Activated naive CD8-positive, alpha-beta T cell treated with anti-CD3 and anti-CD28 coated beads, Interleukin-2, amount 50 U/mL, for 16 hours (primary cell): Measurements from ENCODE around the gene MRPL44.

Source experiments
- DNase-seq: peaks from one replicate; pipeline ENCODE4 v3.0.0-alpha.2; 2020; ENCODE audit warnings: low read depth, low spot score

Gene MRPL44

DNA sequence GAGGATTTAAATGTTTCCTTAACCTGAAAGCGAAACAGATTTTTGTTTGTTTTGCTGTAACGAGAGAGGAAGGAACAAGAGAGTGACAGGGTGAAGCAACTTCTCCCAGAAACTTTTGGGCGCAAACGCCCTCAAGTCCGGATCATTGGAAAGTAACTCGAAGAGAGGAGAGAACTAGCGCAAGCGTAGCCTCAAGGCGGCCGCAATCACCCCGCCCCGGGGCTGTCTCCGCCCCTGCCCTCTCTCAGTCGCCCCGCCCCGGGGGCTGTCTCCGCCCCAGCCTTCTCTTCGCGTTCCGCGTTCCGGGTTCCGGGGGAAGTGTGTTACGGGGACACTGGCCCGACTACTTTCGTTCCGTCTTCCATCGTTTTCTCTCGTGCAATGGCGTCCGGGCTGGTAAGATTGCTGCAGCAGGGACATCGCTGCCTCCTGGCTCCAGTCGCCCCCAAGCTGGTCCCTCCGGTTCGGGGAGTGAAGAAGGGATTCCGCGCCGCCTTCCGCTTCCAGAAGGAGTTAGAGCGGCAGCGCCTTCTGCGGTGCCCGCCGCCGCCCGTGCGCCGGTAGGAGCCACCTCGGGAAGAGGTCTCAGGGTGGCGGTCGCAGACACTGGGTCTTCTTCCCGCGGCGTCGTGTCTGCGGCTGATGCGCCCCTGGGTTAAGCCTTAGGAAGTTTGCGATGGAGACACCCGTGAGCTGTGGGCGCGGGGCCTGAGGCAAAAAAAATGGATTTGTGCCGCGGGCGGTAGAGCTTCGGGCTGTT is at the start of gene MRPL44:
TSS of gene MRPL44 (plus strand) at position 372 of the 760 bp plus-strand sequence. CDS start at position 382, 10 bp downstream.
- DNase-seq: peak; percentile 94

DNA sequence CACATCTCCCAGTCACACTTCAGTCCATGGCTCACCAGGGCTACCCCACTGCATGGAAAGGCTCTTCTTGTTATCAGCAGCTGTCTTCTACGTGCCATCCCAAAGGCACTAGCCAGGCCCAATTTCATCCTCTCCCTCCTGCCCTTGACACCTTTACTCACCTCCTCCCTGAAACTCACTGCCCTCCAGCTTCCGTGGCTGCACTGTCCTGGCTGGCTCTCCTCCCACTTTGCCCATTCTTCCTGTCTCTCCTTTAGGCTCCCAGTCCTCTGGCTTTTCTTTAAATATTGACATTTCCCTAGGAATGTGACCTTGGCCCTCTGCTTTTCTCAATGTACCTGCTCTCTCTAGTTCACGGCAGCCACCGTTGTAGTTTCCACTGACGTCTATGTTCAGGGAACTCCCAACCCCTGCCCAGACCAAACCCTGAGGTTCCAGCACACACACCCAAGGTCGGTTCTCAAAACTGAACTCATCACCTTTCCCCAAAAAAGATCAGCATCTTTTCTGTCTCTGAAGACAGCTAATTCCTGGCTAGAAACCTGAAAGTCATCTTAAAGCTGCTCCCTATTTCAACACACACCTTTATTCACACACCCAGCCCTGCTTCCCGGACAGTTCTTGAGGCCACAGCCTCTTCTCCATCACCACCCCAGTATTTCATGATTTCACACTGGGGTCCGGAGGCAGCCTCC is 48.8 kb upstream of the MRPL44 start:
- no peak for DNase-seq

DNA sequence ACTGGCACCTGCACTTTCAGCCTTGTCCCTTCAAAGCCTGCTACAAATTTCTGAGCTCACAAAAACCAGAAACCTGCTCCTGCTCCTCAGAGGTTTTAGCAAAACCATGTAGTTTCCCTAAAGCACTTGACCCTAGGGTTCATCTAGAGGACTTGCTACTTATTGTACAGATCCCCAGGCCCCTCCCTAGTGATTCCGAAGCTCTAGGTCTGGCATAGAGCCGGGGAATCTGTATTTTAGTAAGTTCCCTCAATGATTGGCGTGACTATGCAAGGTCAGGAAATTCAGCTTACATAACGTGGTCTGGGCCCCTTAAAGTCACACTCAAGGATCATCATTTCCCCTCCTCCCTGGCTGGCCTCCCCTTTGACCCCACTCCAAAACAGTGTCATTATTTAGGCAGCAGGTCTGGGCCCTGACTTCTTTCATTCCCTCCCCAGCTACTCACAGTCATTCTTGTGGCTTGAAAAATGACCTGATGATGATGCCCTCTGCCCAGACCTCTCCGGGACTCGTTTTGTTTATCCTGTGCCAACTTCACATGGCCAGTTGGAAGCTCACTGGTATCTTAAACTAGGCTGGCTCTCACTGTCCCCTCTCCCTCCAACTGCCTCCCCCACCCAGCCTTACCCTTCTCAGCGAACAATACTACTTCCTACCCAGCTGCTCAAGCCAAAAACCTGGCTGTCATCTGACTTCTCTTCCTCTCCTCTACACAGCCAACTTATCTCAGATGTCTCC is 48.1 kb upstream of the MRPL44 start:
- no peak for DNase-seq

DNA sequence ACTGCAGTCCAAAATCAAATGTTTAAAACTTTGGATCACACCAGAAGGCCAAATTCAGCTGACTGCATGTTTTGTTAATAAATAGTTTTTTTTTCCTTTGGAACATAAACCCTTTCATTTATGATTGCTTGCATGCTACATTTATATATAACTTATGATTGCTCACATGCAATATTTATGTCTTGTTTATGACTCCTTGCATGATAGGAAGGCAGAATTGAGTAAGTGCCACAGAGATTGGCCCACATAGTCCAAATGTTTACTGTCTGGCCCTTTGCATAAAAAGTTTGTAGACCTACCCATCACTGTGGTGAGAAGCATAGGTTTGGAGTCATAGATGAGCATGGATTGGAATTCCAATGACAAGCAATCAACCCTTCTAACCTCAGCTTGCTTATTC is 42.9 kb upstream of the MRPL44 start:
- DNase-seq: no peak

DNA sequence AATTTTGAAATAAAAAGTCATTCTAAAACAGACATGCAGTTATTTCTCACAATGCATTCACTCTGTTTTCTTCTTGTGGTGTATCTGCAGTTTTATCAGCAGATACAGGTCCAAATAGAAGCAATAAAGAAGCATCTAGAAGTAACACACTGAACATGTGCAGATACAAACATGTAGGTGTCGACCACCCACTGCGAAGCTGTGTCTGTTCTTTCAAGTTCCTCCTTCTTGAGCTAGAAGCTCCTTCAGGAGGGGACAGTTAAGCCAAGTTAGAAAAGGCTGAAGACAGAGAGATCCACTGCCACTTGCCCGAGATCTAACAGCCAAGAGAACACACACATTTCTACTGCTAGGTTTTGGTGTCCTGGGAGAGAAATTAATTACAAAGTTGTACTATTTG is 42.2 kb upstream of the MRPL44 start:
- DNase-seq: no peak

DNA sequence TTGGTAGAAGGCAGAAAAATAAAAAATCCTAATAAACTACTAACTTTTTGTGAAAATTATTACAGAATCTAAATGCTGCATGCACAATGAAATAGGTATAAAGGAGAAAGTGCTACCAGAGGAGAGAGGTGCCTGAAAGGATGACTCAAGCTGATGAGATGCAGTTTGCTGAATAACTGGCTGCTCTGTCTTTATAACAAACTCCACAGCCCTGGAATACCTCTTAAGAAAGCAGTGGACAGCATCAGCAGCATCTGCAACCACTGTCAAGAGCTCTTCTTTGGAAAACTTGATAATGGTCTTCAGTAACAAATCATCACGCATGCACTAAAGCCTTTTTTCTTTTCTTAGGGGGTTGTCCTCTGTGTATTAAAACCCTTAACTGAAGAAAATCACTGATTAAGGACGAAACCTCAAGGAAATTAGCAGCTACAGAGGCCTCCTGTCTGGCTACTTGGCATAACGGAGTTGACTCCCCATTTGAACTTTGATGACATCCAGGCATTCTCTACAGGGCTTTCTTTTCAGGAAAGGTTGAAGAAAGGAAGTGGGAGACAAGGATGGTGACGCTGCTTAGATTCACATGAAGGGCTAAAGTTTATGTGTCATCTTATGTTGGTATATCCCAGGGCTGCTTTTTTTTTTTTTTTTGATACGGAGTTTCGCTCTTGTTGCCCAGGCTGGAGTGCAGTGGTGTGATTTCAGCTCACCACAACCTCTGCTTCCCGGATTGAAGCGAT is 40.9 kb upstream of the MRPL44 start:
- DNase-seq: no peak

DNA sequence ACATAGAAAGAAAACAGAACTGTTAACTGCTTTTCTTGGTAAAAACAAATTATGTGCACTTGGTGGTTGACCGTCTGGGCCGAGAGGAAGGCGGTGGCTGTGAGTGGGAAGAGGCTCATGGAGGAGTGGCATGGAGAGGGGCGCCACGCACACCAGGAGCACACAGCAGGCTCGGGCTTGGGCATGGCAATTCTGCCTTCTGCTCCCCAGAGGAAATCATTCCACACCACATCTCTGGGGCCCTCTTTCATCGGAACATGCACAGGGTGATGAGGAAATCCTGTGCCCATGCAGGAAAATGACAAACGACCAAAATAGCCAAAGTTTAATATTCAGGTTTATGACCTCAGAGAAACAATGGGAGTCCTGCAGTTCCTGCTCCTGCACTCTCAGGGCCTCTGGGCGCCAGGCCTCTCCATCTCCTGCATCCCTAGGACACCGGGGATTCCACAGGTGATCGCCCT is 38.6 kb upstream of the MRPL44 start:
- no peak for DNase-seq

DNA sequence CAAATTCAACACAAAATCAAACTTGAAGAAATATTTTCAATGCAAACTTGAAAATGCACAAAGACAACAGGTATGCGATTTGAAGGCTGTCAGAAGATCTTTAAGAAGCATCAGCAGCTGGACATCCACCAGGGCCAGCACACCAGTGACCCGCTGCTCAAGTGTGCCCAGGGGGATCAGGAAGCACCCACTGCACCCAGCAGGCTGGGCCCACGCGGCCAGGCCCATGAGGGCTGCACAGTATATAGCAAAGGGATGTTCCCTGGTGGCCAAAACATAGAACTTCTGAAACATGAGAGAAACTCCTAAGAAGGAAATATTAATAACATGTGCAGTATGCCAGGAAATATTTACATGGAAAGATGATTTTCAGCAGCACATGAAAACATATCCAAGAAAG is 37.2 kb upstream of the MRPL44 start:
- DNase-seq: no peak

DNA sequence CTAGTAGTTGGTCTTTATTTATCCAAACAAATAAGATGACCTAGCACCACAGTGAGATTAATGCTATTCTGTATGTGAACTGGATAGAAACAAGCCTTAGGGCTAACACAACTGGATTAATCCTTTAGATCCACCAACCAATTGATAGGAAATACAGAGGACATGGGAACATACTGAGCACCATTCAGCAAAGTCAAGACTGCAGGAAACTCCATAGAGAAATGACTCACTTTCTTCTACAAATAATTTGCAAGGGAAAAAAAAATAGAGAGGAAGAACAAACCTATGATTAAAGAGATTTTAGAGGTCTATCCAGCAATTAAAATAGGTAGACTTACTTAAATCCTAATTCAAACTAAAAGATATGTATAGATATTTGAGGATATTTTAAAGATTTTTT is 36.1 kb upstream of the MRPL44 start:
- DNase-seq: no peak

DNA sequence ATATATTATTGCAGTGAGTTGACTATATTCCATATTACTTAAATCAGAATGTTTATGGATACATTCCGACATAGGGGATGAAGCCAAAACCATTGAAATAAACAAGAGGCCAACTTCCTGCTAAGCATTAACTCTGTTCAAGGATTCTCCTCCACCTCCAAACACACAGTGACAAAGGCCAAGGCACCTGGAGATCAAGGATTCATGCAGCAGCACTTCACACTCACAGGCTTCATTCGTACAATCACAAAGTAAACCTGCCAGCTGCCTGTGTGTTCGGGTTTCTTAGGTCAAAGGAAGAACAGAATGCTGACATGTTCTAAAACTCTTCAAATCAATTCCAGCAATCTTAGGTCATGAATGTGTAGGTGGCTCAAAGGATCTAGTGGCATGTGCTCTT is 35.0 kb upstream of the MRPL44 start:
- no peak for DNase-seq

DNA sequence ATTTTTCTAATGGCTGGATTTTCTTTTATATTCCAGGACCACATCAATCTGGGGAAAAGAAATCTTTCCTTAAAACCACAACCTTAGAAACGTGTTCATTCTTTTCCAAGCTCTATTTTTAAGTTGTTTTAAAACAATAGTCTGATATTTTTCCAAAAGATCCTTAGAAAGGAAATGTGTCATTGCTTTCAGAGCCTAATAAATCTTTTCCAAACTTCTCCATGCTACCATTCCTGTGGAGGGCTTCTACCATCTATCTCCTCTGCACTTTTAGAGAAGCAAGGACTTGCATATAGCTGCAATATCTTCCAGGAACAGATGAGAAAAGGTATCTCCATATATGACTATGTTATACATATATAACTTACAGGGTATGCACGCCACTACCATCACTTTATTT is 33.3 kb upstream of the MRPL44 start:
- no peak for DNase-seq

DNA sequence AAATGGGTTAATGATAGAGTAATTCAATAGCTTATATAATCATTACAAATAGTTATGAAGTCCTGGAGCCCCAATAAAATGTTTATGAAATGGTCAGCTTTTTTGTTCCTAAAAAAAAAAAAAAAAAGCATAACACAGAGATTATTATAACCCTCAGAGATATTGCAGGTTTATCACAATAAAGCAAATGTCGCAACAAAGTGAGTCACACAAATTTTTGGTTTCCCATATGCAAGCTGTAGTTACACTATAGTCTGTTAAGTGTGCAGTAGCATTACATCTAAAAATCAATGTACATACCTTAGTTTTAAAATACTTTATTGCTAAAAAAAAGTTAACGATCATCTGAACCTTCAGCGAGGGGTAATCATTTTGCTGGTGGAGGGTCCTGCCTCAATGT is 32.2 kb upstream of the MRPL44 start:
- DNase-seq: no peak

DNA sequence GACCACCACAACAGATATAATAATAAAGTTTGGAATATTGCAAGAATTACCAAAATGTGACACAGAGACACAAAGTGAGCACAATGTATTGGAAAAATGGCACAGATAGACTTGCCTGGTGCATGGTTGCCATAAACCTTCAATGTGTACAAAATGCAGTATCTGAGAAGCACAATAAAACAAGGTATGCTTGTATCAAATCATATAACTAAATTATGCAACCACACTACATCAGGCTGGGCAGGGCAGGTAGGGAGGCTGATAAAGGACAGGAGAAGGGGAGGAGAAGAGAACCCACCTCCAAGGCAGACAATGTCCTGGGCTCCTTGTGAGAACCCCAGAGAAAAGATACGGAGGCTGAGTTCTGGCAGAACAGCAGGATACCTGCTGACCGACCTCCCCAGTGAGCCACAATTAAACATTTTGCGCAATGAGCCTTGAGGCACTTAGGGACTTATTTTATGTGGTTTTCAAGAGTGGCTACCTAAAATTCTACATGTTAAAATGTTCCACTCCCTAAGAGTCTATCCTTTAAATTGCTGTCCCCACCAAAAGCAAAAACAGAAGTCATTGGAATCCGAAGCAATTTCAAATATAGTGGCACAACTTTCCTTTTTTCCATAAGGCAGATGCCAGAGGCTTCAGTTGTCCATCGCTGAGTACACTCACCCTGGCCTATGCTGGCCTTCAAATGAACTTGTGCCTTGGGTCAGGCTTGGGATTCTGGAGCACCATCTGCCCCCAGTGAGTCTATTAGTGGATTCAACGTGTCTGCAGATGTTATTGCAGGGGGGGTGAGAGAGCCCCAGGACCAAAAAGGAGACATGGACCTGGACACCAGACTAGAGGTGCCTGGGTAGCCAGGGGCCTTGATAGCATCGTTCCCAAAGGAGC is 28.9 kb upstream of the MRPL44 start:
- no peak for DNase-seq

DNA sequence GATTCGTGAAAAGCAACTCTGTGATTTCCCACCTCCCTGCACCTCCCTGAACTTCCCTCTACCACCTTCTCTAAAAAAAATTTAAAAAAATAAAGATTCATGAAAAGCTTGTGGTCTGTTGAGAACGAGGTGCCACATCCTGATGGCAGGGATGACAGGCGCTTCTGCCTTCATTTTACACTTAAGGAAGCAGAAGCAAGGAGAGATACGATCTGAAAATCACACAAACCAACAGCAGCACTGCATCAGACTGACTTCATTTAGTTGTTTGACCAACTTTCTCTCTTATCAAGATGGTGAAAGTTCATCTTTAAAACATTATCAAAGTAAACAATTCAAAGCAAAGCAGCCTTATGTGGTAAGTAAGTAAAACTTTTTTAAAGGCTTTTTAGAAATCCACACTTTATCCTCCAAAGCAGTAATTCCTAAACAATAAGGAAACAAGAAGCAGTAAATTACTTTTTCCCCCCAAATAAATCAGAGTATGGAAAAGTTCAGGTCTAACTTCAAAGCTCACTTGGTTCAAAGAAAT is 27.6 kb upstream of the MRPL44 start:
- DNase-seq: no peak

DNA sequence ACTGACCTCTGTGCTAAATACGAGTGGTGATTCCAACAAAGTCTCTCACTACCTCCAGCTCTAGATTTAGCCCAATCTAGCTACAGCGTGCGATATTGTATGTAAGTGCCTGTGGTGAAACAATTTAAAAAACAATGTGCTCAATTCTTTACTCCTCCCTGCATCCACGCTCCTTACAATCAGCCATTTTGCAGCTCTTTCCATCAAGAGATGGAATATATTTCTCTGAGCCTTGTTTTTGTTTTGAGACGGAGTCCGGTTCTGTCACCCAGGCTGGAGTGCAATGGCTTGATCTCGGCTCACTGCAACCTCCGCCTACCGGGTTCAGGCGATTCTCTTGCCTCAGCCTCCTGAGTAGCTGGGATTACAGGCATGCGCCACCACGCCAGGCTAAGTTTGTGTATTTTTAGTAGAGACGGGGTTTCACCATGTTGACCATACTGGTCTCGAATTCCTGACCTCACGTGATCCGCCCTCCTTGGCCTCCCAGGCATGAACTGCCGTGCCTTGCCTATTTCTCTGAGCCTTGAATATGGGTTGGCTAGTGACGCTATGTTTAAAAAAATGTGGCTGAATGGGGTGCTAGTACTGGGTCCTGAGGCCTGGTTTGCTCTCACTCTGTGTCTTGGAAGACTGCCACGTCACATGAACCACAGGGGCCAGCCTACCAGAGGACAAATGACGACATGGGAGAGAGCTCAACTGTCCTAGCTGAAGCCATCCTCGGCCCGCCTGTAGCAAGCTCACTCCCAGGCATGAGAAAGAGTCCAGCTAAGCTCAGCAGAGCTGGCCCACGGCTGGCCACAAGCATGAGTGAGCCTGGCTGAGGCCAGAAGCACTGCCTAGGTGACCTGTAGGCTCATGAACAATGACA is 26.9 kb upstream of the MRPL44 start:
- no peak for DNase-seq

DNA sequence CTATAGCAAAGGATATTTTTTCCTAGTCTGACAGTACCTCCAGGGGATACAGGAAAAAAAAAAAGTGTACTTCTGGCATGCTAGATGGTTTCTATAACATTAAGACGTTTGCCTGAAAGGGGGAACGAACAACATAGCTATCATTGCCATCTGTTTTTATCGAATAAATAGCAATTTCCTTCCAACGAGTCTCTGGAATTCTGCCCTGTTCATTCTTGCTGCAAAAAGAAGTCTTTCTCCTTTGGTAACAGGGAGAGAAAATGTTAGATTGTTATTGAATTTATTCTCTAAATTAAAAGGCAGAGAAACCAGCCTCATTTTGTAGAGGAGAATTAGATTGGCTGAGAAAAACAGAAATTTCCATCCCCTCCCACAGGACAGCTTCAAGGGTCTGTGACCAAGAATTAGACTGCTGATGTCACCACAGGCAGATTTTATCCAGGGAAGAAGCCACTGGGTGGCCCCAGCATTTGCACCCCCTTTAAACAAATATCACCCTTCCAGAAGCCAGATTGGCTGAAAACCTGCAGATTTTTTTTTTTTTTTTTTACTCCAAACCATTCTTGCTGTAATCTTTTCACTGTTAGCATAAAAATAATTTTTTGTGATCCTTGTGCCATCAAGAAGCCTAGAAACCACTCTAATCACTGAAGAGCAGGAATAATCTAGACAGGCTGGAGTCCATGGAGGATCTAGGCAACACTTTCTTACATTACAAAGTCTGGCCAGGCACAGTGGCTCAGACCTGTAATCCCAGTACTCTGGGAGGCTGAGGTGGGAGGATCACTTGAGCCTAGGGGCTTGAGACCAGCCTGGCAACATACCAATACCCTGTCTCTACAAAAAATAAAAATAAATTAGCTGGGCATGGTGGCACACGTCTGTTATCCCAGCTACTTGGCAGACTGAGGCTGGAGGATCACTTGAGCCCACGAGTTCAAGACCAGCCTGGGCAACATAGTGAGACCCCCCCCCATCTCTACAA is 24.2 kb upstream of the MRPL44 start:
- no peak for DNase-seq

DNA sequence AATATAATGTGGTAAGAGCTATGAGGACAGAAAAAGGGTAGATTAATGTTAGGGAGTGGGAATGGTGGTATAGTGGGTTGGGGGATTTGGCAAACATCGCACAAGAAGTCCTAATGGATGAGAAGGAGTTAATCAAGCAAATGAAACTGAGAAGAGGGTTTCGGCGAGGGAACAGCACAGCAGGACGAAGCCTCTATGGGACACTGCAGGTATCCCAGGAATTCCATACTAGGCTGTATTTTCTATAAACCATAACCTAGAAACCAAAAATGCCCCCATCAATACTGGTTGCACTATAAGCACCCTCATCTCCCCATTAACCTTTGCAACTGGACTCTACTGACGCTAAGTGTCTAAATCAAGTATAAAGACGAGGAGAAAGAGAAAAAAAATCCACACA is 22.4 kb upstream of the MRPL44 start:
- DNase-seq: no peak

DNA sequence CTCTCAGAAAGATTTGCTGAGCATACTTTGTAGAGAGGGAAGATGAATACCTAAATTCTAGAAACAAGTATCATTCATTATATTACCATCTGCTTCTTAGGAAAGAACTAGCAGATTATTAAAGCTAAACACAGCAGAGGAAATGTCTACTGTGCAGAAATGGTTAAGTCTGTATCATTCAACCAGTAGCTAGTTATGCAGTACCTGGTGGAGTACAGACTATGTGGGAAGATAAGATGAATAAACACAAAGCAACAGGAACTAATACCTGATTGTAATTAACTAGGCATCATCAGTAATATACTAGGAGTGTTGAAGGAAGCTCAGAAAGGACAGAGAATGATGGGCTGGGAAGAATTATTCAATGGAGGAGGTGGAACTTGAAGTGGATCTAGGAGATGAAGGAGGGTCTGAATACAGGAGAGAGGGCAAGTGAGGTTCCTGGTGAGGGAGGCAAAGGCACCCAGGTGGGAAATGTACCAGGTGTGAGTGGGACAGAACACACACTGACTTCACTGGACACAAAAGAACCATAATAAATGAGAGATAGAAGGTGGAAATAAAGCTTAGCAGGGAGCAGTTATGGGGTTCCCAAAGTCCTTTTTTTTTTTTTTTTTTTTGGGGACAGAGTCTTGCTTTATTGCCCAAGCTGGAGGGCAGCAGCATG is 21.7 kb upstream of the MRPL44 start:
- no peak for DNase-seq
